H4 (cell line): ENCODE measurements around the gene OR8B4. TPM values are rescaled to one million over a fixed set of nuclear protein-coding genes. Genes with fewer than 3 reads are reported as not detected.
A peak's percentile ranks its signal among the peaks of the same experiment; 100 is the strongest.
"Not testable (repeated sequence)": the region's sequence is repeated elsewhere in the genome, so short reads cannot be mapped to it uniquely, and the experiment has no call there.

ENCODE experiments used
- DNase-seq: peaks from one replicate; pipeline ENCODE4 v3.0.0-alpha.2; 2015; ENCODE audit warnings: low spot score
- total RNA-seq: library from RNA; depleted of rRNA; stranded (reverse); fragments of >200 nt; shearing (Covaris generic); gene quantifications from 2 replicates; pipeline ENCODE4 v1.2.3, GENCODE V29; 2014; rRNA removed

OR8B4 gene
- total RNA-seq, 1 experiment from 2014 or later: not detected

DNA sequence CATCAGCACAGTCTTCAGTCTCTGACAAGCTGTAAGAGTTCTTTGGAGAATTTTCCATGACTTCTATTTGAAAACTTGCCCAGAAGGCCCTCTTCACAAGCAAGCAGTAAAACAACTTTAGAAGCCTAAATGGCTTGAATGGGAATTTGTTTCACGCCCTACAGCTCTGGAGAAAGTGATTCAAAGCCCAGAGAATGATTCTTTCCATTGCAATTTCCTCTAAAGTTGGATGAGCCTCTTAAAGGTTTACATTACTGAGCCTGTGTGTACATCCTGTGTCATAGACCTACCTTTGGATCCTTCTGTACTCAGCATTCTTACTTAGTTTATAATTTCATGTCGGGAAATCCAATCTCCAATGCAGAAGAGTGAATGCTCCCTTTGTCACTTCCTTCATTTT, 19.1 kb downstream of the OR8B4 start:
- no peak for DNase-seq

- not testable (repeated sequence) for DNase-seq
These were observed 21.5 kb downstream of the OR8B4 start for GRCh38 chr11:124403186-124403585.

DNA sequence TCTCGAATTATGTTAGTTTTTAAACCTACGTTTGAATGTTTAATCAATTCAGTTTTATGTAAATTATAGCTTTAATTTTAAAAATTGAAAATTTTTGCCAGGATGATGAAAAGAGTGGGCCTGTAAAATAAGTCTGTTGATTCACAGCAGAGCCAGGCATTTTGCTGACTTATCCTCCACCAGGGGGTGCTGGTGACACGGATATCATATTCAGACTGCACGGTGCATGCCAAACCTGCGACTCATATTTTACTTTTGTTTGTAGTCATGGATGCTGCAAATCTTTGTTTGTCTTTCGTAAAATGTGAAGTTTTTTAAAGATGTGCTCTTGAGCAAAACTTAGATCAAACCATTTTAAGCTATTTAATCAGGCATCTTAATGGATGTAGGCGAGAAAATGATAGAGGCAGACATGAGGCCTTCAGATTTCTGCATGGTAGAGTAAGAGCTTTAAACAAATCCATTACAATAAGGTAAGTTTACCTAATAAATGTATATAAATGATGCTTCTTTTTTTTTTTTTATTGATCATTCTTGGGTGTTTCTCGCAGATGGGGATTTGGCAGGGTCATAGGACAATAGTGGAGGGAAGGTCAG, 22.2 kb downstream of the OR8B4 start:
- peak; percentile 76 for DNase-seq

DNA sequence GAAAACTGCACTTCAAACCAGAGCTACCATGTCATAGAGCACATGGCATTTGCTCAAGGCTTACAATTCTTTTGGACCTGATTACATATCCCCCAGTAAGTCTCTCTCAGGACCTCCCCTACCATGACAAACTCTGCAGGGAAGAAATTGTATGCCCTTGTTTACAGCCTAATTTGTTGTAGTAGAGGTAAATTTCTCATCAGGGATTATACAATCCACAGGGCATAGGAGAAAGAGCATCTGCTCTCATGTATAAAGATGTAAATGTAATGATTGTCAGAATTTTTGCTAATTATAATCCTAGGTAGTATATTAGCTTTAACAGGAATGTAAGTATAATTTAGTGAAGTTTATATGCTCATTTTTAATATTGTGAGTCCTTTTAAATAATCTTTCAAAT, 25.7 kb downstream of the OR8B4 start, which contains the start of gene OR8B3:
TSS of gene OR8B3 (minus strand) at position 101 of the 400 bp plus-strand sequence. CDS start 1,673 bp downstream, outside the sequence.
- no peak for DNase-seq

GRCh38 chr11:124396847-124397246, 27.8 kb downstream of the OR8B4 start:
- DNase-seq: not testable (repeated sequence)

DNA sequence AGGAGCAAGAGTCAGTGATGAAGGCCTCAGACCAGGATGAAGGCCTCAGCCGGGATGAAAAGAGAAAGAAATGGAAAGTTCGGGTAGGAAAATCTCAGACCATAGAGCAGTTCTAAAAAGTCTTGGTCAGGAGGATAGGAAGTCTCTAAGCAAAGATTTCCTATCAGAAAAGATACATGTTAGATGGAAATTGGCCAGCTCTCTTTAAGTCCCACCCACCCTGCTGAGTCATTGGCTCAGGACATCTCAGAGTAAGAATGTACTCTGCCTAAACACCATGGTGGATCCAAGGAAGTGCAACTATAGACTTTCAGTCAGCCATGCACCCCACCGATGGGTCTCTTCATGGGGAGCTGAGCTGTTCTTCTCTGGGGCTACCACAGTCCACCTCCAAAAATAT, 30.3 kb downstream of the OR8B4 start:
- peak; percentile 30 for DNase-seq

- no peak for DNase-seq
These were observed 40.3 kb downstream of the OR8B4 start, which contains the start of gene OR8B2 for GRCh38 chr11:124384399-124384798. OR8B2 (minus strand) TSS chr11:124384499; CDS start chr11:124383343, 1,156 bp downstream.

DNA sequence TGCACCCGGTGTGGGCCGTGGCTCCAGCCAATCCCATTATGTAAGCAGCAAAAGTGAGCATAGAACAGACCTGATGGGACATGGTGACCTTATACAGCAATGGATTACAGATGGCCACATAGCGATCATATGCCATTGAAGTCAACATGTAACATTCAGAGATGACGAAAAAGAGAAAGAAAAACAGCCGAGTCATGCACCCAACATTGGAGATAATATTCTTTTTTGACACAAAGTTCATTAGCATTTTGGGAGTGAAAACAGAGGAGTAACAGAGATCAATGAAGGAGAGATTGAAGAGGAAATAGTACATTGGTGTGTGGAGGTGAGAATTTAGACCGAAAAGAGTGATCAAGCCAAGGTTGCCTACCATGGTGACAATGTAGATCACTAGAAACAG, 41.8 kb downstream of the OR8B4 start:
- not testable (repeated sequence) for DNase-seq

- no peak for DNase-seq
These were observed 44.1 kb downstream of the OR8B4 start for GRCh38 chr11:124380585-124380984.

- DNase-seq: no peak
These were observed 48.4 kb downstream of the OR8B4 start for GRCh38 chr11:124376280-124376679.

Other genes starting within 250 kb of the OR8B4 start
- gene OR10D3, start 241.5 kb downstream of the OR8B4 start, total RNA-seq: not detected in 2 replicates
- not detected in 2 replicates for gene OR8G1, start 183.8 kb downstream of the OR8B4 start, total RNA-seq
- not detected in 2 replicates for gene OR8G5, start 168.5 kb downstream of the OR8B4 start, total RNA-seq
- gene OR8D1, start 110.9 kb downstream of the OR8B4 start, total RNA-seq: not detected in 2 replicates
- gene OR8D2, start 104.7 kb downstream of the OR8B4 start, total RNA-seq: not detected in 2 replicates
- not detected in 2 replicates for gene OR8B2, start 40.4 kb downstream of the OR8B4 start, total RNA-seq
- gene OR8B3, start 25.8 kb downstream of the OR8B4 start, total RNA-seq: not detected in 2 replicates
- not detected in 2 replicates for gene OR8B8, start 20.8 kb upstream of the OR8B4 start, total RNA-seq
- not detected in 2 replicates for gene OR8B12, start 118.8 kb upstream of the OR8B4 start, total RNA-seq
- not detected in 2 replicates for gene OR8A1, start 145.1 kb upstream of the OR8B4 start, total RNA-seq
- gene PANX3, start 186.6 kb upstream of the OR8B4 start, total RNA-seq: not detected in 2 replicates
- 22.8 and 24.8 TPM in 2 replicates for gene TBRG1, start 198.0 kb upstream of the OR8B4 start, total RNA-seq
- gene SIAE, start 248.9 kb upstream of the OR8B4 start, total RNA-seq: 18.7 and 22.8 TPM in 2 replicates
- 18.6 and 22.4 TPM in 2 replicates for gene SPA17, start 249.0 kb upstream of the OR8B4 start, total RNA-seq